Non-pigmented ciliary epithelial cell (primary cell): Measurements from ENCODE around the gene HENMT1.
"Not testable (repeated sequence)": the region's sequence is repeated elsewhere in the genome, so short reads cannot be mapped to it uniquely, and the experiment has no call there.

ENCODE experiments used
- DNase-seq: peaks from one replicate; pipeline ENCODE4 v3.0.0-alpha.2; 2010; ENCODE audit warnings: low read depth

HENMT1 gene

DNA sequence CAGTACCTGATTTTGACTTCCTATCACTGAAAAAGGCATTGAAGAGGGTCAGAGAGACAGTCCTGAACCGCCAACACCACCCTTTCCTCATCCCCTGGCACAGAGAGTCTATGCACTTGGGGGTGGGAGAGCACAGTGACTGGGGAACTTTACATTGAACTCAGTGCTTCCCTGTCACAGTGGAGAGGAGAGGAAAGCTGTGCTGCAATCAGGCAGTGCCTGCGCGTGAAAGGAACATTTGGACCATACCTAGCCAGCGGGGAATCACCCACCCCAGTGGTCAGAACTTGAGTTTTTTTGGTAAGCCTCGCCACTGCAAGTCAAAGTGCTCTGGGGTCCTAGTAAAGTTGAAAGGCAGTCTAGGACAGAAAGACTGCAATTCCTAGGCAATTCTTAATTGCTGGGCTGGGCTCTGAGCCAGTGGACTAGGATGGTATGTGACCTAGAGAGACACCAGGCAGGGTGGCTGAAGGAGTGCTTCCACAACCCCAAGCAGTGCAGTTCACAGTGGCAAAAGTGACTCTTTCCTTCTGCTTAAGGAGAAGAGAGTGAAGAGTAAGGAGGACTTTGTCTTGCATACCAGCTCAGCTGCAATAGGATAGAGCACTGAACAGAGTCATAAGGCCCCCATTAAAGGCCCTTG lies 9.4 kb upstream of the HENMT1 start:
- no peak for DNase-seq

DNA sequence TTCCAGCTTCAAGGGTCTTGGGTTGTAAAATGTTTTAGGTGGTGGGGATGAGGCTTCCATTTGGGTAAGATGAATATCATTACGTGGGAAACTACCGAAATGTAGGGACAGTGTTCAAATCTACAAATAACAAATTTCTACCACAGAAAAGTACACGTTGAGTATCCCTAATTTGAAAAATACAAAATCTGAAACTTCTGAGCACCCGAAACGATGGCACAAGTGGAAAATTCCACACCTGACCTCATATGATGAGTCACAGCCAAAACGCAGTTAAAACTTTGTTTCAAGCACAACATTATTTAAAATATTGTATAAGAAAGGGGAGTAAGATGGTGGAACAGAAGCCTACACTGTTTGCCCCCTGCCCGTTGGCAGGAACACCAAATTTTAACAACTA lies 8.8 kb upstream of the HENMT1 start:
- DNase-seq: no peak

DNA sequence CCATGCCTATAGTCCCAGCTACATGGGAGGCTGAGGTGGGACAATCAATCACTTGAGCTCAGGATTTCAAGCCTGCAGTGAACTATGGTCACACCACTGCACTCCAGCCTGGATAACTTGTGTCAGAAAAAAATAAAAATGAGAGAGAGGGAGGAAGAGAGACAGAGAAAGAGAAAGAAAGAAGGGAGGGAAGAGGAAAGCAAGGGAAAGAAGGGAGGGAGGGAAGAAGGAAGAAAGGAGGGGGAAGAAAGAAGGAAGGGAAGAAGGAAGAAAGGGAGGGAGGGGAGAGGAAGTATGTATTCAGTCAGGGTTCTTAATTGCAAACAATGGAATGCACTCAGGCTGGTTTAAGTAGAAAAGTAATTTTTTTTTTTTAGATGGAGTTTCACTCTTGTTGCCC lies 7.9 kb upstream of the HENMT1 start:
- no peak for DNase-seq

DNA sequence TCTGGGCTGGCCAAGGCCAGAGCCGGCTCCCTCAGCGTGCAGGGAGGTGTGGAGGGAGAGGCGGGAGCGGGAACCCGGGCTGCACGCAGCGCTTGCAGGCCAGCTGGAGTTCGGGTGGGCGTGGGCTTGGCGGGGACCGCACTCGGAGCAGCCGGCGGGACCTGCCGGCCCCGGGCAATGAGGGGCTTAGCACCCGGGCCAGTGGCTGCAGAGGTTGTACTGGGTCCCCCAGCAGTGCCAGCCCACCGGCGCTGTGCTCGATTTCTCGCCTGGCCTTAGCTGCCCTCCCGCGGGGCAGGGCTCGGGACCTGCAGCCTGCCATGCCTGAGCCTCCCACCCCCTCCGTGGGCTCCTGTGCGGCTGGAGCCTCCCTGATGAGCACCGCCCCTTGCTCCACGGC lies 6.5 kb upstream of the HENMT1 start:
- DNase-seq: not testable (repeated sequence)

DNA sequence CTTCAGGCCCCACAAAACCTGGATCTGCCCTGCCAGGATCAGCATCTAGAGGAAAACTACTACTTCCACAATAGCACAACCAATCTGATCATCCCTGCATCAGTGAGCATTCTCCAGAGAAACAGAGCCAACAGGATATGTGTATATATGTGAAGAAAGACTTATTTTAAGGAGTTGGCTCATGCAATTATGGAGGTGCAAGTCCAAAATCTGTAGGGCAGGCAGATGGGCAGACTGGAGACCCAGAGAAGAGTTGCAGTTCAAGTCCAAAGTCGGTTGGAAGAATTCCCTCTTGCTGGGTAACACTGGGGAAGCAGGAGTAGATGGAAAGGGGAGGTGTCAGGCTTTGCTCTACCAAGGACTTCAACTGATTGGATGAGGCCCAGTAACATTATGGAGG lies 4.9 kb upstream of the HENMT1 start:
- no peak for DNase-seq

DNA sequence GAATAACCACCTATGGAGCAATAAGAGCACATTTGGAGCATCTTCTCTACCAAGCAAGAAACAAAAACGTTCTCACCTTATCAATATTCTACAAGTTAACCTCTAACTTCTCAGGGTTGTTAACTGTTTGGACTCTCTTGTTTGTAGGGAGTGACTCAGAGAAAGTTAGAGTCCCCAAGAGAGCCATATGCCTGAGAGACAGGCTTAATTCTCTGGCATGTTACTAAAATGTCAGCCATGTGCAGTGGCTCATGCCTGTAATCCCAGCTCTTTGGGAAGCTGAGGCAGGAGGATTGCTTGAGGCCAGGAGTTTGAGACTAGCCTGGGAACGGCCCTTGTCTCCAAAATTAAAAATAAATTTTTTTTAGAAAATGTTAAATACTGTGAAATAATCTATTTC lies 4.2 kb upstream of the HENMT1 start:
- no peak for DNase-seq

DNA sequence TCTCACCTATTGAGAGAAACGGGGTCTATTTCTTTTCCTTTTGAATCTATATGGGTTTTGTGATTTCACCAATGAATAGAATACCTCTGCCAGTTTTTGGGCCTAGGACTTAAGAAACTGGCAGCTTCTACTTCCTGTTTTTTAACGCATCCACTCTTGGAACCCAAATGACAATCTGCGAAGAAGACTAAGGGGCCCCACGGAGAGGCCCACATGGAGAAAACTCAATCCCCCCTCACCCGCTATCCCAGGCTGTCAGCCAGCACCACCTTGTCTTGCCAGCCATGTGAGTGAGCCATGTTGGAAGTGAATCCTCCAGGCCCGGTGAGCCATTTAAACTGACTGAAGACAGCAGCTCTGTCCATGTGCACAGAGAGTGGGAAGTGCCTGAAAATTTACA lies 3.6 kb upstream of the HENMT1 start:
- DNase-seq: no peak

DNA sequence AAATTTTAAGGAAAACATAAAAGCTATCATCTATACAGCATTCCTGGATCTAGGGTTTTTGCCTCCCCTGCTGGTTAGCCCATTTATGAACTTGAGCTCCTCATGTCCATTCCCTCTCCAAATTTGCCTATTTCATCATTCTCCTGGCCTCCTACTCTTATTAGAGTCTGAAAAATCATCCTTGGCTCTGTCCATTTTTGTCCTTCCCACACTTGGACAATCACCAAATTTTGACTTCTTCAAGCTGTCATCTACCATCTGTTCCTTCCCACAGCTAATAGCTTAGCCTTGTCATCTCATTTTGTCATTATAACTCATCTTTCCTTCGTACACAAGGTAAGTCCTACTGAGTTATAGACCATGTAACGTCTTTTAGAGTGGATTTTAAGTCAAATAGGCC lies 2.2 kb upstream of the HENMT1 start:
- DNase-seq: no peak

DNA sequence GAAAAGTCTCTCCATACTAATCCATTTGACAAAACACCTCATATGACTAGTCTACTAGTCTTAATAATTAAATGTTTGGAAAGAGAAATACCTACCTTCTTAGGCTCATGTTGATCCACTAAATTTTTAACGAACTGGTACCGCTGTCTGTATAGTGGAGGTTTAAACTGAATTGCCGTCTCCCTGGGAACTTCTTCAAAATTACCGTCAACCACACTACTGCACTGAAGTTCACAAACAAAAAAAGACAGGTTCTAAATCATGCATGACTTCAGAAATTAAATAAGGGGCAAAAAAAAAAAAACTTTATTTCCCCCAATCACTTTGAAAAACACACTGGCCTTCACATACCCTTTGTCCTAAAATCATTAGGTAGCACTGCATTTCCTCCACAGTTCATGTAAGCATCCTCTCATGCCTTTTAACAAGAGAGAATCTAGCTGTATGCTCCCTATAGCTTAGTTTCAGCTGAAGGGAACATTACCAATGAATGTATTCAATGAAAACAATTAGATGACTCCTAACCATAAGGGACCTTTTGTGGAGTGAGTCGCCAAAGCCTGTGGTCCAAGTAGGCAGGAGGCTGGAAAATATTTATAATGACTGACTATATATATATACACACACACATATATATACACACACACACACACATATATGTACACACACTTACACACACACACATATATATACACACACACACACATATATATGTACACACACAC lies 3.4 kb downstream of the HENMT1 start:
- no peak for DNase-seq

DNA sequence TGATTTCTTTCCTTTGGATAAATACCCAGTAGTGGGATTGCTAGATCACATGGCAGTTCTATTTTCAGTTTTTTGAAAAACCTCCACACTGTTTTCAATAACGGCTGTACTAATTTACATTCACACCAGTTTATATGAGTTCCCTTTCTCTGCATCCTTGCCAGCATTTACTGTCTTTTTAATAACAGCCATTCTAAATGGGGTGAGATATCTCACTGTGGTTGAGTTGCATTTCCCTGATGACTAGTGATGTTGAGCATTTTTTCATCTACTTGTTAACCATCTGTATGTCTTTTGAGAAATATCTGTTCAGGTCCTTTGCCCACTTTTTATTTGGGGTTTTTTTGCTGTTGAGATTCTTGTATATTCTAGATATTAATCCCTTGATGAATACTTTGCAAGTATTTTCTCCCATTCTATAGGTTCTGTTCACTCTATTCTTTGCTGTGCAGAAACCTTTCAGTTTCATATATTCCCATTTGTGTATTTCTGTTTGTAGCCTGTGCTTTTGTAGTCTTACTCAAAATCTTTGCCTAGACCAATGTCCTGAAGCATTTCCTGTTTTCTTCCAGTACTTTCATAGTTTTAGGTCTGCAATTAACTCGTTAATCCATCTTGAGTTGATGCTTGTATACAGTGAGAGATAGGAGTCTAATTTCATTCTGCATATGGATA lies 7.3 kb downstream of the HENMT1 start:
- DNase-seq: no peak

DNA sequence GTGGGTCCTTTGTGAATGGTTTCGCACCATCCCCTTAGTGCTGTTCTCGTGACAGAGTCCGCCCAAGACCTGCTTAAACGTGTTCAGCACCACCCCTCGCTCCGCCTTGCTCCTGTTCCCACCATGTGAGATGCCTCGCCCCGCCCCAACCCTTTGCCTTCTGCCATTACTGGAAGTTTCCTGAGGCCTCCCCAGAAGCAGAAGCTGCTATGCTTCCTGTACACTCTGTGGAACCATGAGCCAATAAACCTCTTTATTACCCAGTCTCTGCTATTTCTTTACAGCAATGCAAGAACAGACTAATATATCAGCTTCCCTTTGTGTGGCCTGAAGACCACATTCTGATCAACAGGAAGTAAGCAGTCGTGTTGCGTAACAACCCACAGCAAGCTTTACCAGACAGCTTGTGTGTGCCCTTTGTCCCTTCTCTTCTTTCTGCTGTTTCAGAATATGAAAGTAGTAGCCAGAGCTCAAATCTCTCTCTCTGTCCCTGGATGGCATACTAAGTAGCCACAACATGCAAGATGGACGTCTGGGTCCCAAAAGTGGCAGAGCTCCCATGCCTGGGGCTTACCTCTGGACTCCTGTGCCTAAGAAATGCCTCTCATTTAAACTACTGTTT lies 14.1 kb downstream of the HENMT1 start:
- DNase-seq: peak; percentile 44

DNA sequence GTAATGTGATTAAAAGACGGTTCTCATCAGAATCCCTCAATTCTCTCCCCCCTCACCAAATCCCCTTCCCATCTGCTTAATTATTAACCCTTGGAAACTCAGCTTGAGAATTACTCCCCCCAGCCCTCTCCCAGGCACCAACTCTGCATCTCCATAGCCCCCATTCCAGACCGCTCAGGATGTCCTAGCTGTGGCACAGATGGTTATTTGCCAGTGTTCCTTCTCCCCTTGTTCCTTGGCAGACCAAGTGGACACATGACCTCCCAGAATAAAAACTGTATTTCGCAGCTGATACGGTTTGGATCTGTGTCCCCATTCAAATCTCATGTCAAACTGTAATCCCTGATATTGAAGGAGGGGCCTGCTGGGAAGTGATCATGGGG lies 14.6 kb downstream of the HENMT1 start:
- no peak for DNase-seq

DNA sequence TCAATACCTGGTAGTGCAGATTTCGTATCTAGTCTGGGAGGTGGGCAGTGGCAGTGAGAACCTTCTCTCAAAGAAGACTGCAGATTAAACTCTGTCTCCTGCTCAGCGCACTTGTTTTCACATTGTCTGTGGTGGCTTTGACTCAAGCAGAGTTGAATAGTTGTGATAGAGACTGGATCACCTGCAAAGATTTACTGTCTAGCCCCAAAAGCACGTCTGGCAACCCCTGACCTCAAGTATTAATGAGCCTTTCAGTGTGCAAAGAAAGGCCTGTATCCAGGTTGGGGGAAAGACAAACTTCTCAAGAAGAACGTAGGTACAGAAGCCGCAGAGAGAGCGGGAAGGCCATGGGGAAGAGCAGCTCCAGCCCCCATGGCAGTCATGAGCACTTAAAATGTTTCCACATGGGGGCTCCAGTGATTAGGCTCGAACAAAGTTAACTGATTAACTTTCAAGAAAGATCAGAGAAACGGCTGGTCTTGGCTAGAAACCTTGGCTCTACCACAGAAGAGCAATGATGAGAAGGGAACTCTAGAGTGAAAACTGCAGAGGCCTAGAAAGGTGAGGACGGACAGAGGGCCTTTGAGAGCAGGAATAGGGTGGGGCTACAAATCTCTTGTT lies 15.2 kb downstream of the HENMT1 start:
- no peak for DNase-seq

DNA sequence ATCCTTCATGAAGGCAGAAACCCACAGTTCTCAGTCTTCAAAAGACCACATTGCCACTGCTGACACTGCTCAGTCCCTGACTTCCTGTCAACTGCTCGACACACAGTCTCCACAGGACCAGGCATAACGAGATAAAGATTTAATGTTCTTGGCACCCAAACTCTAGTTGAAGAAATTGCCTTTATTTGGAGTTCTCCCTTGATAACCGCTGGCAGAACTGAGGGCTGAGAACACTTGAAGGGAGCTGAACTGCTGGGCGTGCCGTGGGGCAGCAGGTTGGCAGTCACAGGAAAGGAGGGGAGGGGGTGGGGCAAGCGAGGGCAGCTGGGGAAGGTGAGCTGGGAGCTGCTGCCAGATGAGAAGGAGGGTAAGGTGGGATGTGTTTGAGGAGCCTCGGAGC lies 15.9 kb downstream of the HENMT1 start:
- DNase-seq: no peak

DNA sequence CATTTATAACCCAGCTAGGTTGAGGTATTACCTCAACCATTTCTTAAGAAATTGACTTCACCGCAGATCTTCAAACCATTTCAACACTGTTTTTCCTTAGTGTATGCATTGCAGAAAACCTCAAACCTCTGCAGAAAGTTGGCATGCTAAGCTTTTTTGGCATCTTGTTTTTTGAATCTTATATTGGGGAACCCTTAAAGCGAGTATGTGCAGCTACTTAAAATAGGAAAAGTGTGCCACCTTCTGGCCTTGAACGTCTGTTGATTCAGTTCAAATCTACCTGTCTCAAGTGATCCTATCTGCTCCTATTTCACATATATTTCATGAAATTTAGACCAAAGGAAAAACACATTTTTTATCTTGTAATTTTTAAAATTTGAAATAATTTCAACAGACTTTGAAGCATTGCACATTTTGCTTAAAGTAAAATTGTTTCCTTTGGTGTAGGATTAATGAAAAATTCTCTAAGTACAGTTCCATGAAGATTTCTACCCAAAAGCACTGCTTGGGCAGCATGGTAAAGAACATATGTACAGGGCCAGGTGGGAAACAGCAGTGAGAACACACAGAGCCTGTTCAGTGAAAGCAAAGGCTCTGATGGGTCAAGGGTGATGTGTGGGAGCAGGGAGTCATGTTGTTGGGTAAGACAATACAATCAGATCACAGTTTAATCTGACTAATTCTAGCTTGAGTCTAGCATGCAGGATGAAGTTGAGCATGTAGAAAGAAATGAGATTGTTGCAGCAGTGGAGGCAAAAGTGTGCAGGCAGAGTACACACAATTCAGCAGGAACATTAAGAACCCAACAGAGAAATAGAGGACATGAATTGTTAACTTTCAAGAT lies 17.2 kb downstream of the HENMT1 start:
- DNase-seq: peak; percentile 41

DNA sequence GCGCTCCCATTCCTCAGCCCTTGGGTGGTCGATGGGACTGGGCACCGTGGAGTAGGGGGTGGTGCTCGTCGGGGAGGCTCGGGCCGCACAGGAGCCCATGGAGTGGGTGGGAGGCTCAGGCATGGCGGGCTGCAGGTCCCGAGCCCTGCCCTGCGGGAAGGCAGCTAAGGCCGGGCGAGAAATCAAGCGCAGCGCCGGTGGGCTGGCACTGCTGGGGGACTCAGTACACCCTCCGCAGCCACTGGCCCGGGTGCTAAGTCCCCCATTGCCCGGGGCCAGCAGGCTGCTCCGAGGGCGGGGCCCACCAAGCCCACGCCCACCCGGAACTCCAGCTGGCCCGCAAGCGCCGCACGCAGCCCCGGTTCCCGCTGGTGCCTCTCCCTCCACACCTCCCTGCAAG lies 20.0 kb downstream of the HENMT1 start:
- not testable (repeated sequence) for DNase-seq

DNA sequence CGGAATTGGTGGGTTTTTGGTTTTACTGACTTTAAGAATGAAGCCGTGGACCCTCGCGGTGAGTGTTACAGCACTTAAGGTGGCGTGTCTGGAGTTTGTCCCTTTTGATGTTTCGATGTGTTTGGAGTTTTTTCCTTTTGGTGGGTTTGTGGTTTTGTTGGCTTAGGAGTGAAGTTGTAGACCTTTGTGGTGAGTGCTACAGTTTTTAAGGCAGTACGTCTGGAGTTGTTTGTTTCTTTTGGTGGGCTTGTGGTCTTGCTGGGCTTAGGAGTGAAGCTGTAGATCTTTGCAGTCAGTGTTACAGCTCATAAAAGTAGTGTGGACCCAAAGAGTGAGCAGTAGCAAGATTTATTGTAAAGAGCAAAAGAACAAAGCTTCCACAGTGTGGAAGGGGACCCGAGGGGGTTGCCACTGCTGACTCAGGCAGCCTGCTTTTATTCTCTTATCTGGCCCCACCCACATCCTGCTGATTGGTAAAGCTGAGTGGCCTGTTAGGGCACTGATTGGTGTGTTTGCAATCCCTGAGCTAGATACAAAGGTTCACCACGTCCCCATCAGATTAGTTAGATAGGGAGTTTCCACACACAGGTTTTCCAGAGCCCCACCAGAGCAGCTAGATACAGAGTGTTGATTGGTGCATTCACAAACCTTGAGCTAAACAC lies 20.9 kb downstream of the HENMT1 start:
- DNase-seq: no peak

DNA sequence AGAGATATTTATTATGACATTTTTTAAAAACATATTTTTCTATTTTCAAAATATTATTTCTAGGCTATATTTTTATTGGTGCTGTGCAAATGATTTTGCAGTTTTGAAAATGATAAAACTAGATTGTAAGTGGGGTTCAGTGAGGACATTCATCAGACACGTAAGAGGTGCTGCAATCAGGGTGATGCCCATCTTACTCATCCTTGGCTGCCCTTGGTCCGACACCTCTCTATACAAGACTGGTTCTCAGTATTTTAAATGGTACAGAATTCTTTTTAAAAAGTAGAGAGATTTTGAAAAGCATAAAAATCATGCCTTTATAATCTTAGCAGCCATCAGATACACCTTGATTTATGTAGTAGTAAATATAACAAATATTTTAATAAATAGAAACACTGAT lies 24.0 kb downstream of the HENMT1 start:
- no peak for DNase-seq

DNA sequence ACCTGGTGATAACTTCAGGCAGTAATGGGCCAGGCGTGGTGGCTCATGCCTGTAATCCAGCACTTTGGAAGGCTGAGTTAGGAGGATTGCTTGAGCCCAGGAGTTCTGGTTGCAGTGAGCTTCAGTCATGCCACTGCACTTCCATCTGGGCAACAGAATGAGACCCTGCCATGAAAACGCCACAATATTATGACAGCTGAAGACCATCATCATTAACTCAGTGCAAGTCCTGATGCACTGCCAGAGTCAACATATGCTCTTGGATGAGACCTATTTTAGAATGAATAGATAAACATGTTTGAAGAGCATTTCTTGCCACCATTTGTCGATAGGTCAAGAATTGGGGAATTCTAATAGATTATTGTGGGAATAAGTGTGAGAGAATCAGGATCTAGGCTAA lies 26.4 kb downstream of the HENMT1 start:
- DNase-seq: no peak

DNA sequence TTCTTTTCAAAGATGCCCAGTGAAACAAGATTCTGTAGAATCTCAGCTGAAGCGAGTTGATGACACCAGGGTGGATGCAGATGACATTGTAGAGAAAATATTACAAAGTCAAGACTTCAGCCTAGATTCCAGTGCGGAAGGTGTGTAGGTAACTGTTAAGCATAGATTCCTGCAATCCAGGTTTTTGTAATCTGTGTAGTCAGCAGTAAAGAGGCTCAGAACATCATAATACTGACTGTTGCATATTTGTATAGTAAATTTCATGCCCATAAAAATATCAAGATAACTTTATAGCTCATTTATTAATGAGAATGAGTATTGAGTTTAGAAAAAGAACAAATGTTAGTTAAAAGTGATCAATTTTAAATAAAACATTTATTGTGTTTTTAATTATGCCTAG lies 32.2 kb downstream of the HENMT1 start:
- no peak for DNase-seq

DNA sequence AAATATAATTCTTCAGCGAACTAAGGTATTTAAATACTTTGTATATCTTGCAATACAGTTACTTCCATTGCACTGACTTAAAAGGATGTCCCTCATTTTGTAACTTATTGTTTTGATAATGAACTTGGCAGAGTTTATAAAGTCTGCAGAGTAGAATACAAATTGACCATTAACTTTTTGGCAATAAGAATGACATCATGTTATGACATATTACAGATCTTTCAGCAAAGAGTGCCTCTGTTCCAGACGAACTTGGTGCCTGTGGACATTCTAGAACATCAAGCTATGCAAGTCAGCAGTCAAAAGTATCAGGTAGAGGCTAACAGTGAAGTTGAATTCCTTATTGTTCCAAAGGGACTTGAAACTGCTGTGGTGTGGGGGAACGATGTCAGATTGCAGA lies 32.9 kb downstream of the HENMT1 start:
- no peak for DNase-seq
